Prostate gland (tissue), 2 donors: ENCODE measurements around the gene GLUD2. TPM values are rescaled to one million over a fixed set of nuclear protein-coding genes. Genes with fewer than 3 reads are reported as not detected.
"Not testable (repeated sequence)": the region's sequence is repeated elsewhere in the genome, so short reads cannot be mapped to it uniquely, and the experiment has no call there.

Experiments
- DNase-seq: peaks from one replicate; pipeline ENCODE4 v3.0.0-alpha.2; 2019; ENCODE audit warnings: low spot score
- H3K27ac ChIP-seq, 2 donors: fragments of 200-600 bp; sonication (generic); 2 replicates each; pipeline ENCODE4 v1.5.1; 2017 to 2019
- H3K27me3 ChIP-seq: fragments of 200-600 bp; sonication (generic); replicated peaks from 2 replicates; pipeline ENCODE4 v1.5.1; 2019; ENCODE audit not compliant: insufficient read depth
- H3K36me3 ChIP-seq, 2 donors: fragments of 200-600 bp; sonication (generic); 1 replicate in 1 of 2; 2 replicates in 1 of 2; pipeline versions ENCODE4 v1.5.1 to v1.8.1; 2017 to 2019
- H3K4me1 ChIP-seq: fragments of 200-600 bp; sonication (generic); replicated peaks from 2 replicates; pipeline ENCODE4 v1.5.1; 2019
- H3K4me3 ChIP-seq, 2 donors: fragments of 200-600 bp; sonication (generic); 2 replicates each; pipeline ENCODE4 v1.5.1; 2017 to 2019
- H3K9me3 ChIP-seq: fragments of 200-600 bp; sonication (generic); 2 replicates; pipeline ENCODE4 v1.5.1; 2017
- CTCF ChIP-seq, 4 experiments: fragments of 200-600 bp in 2 of 4; fragments of 450-650 bp in 2 of 4; sonication (generic) in 2 of 4; IDR thresholded peaks; 1 replicate in 3 of 4; 2 replicates in 1 of 4; pipeline ENCODE4 v1.5.1; 2016 to 2019; ENCODE audit warnings: antibody characterized with exemption in 4 of 4, mild to moderate bottlenecking in 2 of 4, moderate library complexity in 2 of 4
- POLR2A ChIP-seq: fragments of 450-650 bp; IDR thresholded peaks from one replicate; pipeline ENCODE4 v1.6.1; 2016; ENCODE audit warnings: antibody characterized with exemption, mild to moderate bottlenecking
- POLR2AphosphoS5 ChIP-seq: sonication (generic); formaldehyde crosslinking; IDR thresholded peaks from one replicate; pipeline ENCODE4 v1.6.1; 2017; ENCODE audit warnings: antibody characterized with exemption
- WGBS: methylation state at CpG from one replicate; pipeline ENCODE4 v1.1.5; 2018; 5-methylcytosine and 5-hydroxymethylcytosine counted together
- intact Hi-C: fragments of 100-400 bp; cut with DNase I; formaldehyde crosslinking; loops from one replicate; pipeline ENCODE4 v1.14.2; 2022
- total RNA-seq, 2 donors: library from RNA; depleted of rRNA; stranded (reverse); fragments of >200 nt; gene quantifications; one replicate each; pipeline ENCODE4 v1.1.0, GENCODE V29; 2016

GLUD2 gene
- total RNA-seq = 100 to 1,000 TPM in 1 of 2 donors, under 1 TPM in 1; 0.64 to 111 TPM

GRCh38 chrX:121047441-121048419 is at the start of gene GLUD2:
Gene GLUD2 (plus strand): TSS chrX:121047610. CDS start chrX:121047685, 75 bp downstream.
- H3K27ac ChIP-seq, H3K36me3 ChIP-seq, DNase-seq, intact Hi-C loops, H3K9me3 ChIP-seq, H3K27me3 ChIP-seq, H3K4me1 ChIP-seq: not testable (repeated sequence)
- WGBS = 38% methylated on average over 49 of the region's 82 CpGs
- H3K4me3 ChIP-seq = peak within 1 kb of the TSS in 1 of 2 donors; percentile 26

GRCh38 chrX:120999413-120999812 is 48.0 kb upstream of the GLUD2 start:
- H3K4me3 ChIP-seq = no peak overlapping the region
- H3K27me3 ChIP-seq = no peaks in the 10 kb centered on the region
- no peaks in the 10 kb centered on the region for H3K9me3 ChIP-seq
- TF ChIP-seq CTCF (IDR thresholded peaks at IDR 0.05) (no peak), POLR2A (no peak), POLR2AphosphoS5 (no peak)
- no peak overlapping the region for H3K27ac ChIP-seq
- no peaks in the 10 kb centered on the region for H3K4me1 ChIP-seq
- no peaks in the 10 kb centered on the region for H3K36me3 ChIP-seq
- DNase-seq = no peak
- WGBS = 81% methylated on average over 3 of the region's 3 CpGs
- intact Hi-C loops = no loop called here

GRCh38 chrX:121000589-121000988 is 46.8 kb upstream of the GLUD2 start:
- DNase-seq = no peak
- H3K27me3 ChIP-seq = no peaks in the 10 kb centered on the region
- no peaks in the 10 kb centered on the region for H3K4me1 ChIP-seq
- H3K4me3 ChIP-seq = no peak overlapping the region
- WGBS = 64% methylated on average over 4 of the region's 4 CpGs
- no peaks in the 10 kb centered on the region for H3K9me3 ChIP-seq
- intact Hi-C loops = no loop called here
- peak in 1 of 4 experiments; percentile 15 for TF ChIP-seq CTCF (IDR thresholded peaks at IDR 0.05)
- TF ChIP-seq POLR2AphosphoS5 = no peak
- TF ChIP-seq POLR2A = no peak
- H3K27ac ChIP-seq = no peak overlapping the region
- H3K36me3 ChIP-seq = no peaks in the 10 kb centered on the region

GRCh38 chrX:121008920-121009319 is 38.5 kb upstream of the GLUD2 start:
- Histone ChIP-seq H3K9me3 (no peaks in the 10 kb centered on the region), H3K27ac (no peak overlapping the region), H3K4me3 (no peak overlapping the region), H3K36me3 (no peaks in the 10 kb centered on the region), H3K4me1 (no peaks in the 10 kb centered on the region), H3K27me3 (no peaks in the 10 kb centered on the region)
- no peak for DNase-seq
- 75% methylated on average over 1 of the region's 1 CpG for WGBS
- TF ChIP-seq POLR2A (no peak), CTCF (IDR thresholded peaks at IDR 0.05) (no peak), POLR2AphosphoS5 (no peak)
- intact Hi-C loops = no loop called here

- H3K27me3 ChIP-seq = no peaks in the 10 kb centered on the region
- intact Hi-C loops = no loop called here
Observed at GRCh38 chrX:121009764-121010163, 37.6 kb upstream of the GLUD2 start.

More at GRCh38 chrX:121009764-121010163, 37.6 kb upstream of the GLUD2 start:
- no peak overlapping the region for H3K27ac ChIP-seq
- DNase-seq = no peak
- no peak overlapping the region for H3K4me3 ChIP-seq
- H3K4me1 ChIP-seq = no peaks in the 10 kb centered on the region
- TF ChIP-seq POLR2AphosphoS5 = no peak
- no peak for TF ChIP-seq CTCF (IDR thresholded peaks at IDR 0.05)
- no peak for TF ChIP-seq POLR2A
- no peaks in the 10 kb centered on the region for H3K9me3 ChIP-seq
- H3K36me3 ChIP-seq = no peaks in the 10 kb centered on the region
- 85% methylated on average over 3 of the region's 3 CpGs for WGBS
